GM12878 (cell line): ENCODE measurements around the gene MSH3. TPM values are rescaled to one million over a fixed set of nuclear protein-coding genes. Genes with fewer than 3 reads are reported as not detected.

Experiments
- BACH1 ChIP-seq: fragments of 450-650 bp; IDR thresholded peaks from 2 replicates; pipeline ENCODE4 v1.6.1; 2017; ENCODE audit warnings: mild to moderate bottlenecking, borderline replicate concordance
- BRCA1 ChIP-seq: IDR thresholded peaks from 2 replicates; pipeline ENCODE4 v1.6.1; 2011; ENCODE audit warnings: low read depth, low read length, improper control_type of control experiment
- CREB1 ChIP-seq: IDR thresholded peaks from 2 replicates; pipeline ENCODE4 v1.6.1; 2012; ENCODE audit warnings: low read depth, mild to moderate bottlenecking, inconsistent platforms
- EGR1 ChIP-seq, 2 experiments: IDR thresholded peaks; 1 replicate in 1 of 2; 2 replicates in 1 of 2; pipeline ENCODE4 v1.6.1; 2011 to 2012; ENCODE audit warnings: low read depth in 2 of 2, low read length in 2 of 2, borderline replicate concordance in 1 of 2, mild to moderate bottlenecking in 1 of 2, moderate library complexity in 1 of 2
- HCFC1 ChIP-seq: fragments of 150-350 bp; IDR thresholded peaks from 2 replicates; pipeline ENCODE4 v1.6.1; 2014; ENCODE audit warnings: low read length
- JUNB ChIP-seq: IDR thresholded peaks from 2 replicates; pipeline ENCODE4 v1.6.1; 2016; ENCODE audit warnings: antibody characterized with exemption, mild to moderate bottlenecking
- KDM1A ChIP-seq: fragments of 200-600 bp; sonication (generic); IDR thresholded peaks from 2 replicates; pipeline ENCODE4 v1.6.1; 2016; ENCODE audit warnings: borderline replicate concordance
- MTA2 ChIP-seq: fragments of 450-650 bp; IDR thresholded peaks from 2 replicates; pipeline ENCODE4 v1.6.1; 2016; ENCODE audit warnings: low read depth, mild to moderate bottlenecking, moderate library complexity
- MTA3 ChIP-seq: IDR thresholded peaks from 2 replicates; pipeline ENCODE4 v1.6.1; 2012; ENCODE audit warnings: low read length, inconsistent platforms, borderline replicate concordance
- NFXL1 ChIP-seq: fragments of 450-650 bp; IDR thresholded peaks from 2 replicates; pipeline ENCODE4 v1.6.1; 2017; ENCODE audit warnings: antibody characterized with exemption, mild to moderate bottlenecking, borderline replicate concordance
- NR2C2 ChIP-seq: IDR thresholded peaks from 2 replicates; pipeline ENCODE4 v1.6.1; 2011; ENCODE audit warnings: borderline replicate concordance, low read depth; ENCODE audit not compliant: control insufficient read depth, insufficient read length
- NR2F1 ChIP-seq: fragments of 450-650 bp; conservative IDR thresholded peaks from 2 replicates; pipeline ENCODE4 v1.6.1; 2017; ENCODE audit warnings: mild to moderate bottlenecking
- PML ChIP-seq: IDR thresholded peaks from 2 replicates; pipeline ENCODE4 v1.6.1; 2012; ENCODE audit warnings: low read length, inconsistent platforms
- RELA ChIP-seq: fragments of 450-650 bp; IDR thresholded peaks from 2 replicates; pipeline ENCODE4 v1.8.0; 2014; ENCODE audit warnings: borderline replicate concordance; ENCODE audit not compliant: partially characterized antibody
- TCF3 ChIP-seq: IDR thresholded peaks from 2 replicates; pipeline ENCODE4 v1.6.1; 2012; ENCODE audit warnings: low read depth, mild to moderate bottlenecking, low read length, borderline replicate concordance; ENCODE audit not compliant: insufficient read depth
- YY1 ChIP-seq: IDR thresholded peaks from 2 replicates; pipeline ENCODE4 v1.6.1; 2011; ENCODE audit warnings: low read depth, mild to moderate bottlenecking, low read length
- ZSCAN29 ChIP-seq: fragments of 450-650 bp; IDR thresholded peaks from 2 replicates; pipeline ENCODE4 v1.6.1; 2017; ENCODE audit warnings: mild to moderate bottlenecking, moderate library complexity
- polyA plus RNA-seq, 11 experiments: library from polyadenylated mRNA; depleted of rRNA in 4 of 11; unstranded in 6 of 11; stranded (reverse) in 5 of 11; fragments of >200 nt; fragmentation: Nextera tagmentation in 4 of 11; fragmentation: Illumina TruSeq in 1 of 11; extraction: Ambion mirVana in 4 of 11; extraction: Trizol in 1 of 11; gene quantifications; 1 replicate in 1 of 11; 2 replicates in 10 of 11; pipeline versions ENCODE4 v1.2.1 to v1.2.3, GENCODE V29; 2011 to 2016; ENCODE audit warnings: inconsistent platforms in 2 of 11, missing spikeins in 2 of 11, low read depth in 1 of 11
- total RNA-seq, 4 experiments: library from RNA; depleted of rRNA in 3 of 4; stranded (reverse); fragments of >200 nt in 3 of 4; fragmentation: Illumina TruSeq in 1 of 4; extraction: Trizol in 1 of 4; gene quantifications; 2 replicates each; pipeline versions ENCODE4 v1.2.1 to v1.2.3, GENCODE V29; 2013 to 2021
- TF ChIP-seq, protein P1 (sequence below): fragments of 450-650 bp; formaldehyde crosslinking; IDR thresholded peaks from 2 replicates; pipeline ENCODE4 v1.5.0; 2022; ENCODE audit warnings: mild to moderate bottlenecking, missing genetic modification characterization
- TF ChIP-seq, protein P2 (sequence below): fragments of 450-650 bp; IDR thresholded peaks from 2 replicates; pipeline ENCODE4 v1.6.1; 2017; ENCODE audit warnings: low read depth, mild to moderate bottlenecking, moderate library complexity
- TF ChIP-seq, protein P3 (sequence below): fragments of 450-650 bp; IDR thresholded peaks from 2 replicates; pipeline ENCODE4 v1.6.1; 2017; ENCODE audit warnings: borderline replicate concordance
- TF ChIP-seq, protein P4 (sequence below): IDR thresholded peaks from 2 replicates; pipeline ENCODE4 v1.6.1; 2011; ENCODE audit warnings: borderline replicate concordance, low read depth, mild to moderate bottlenecking, moderate library complexity, mixed read lengths, low read length; ENCODE audit not compliant: insufficient read depth; ENCODE audit errors: extremely low read length

Gene MSH3
- total and polyA plus RNA-seq, 10 of the 15 experiments (the other 5 are each of a cell fraction or from before 2014, with no cell fraction given), result 4.7 to 17.5 (median 12.2) TPM

DNA sequence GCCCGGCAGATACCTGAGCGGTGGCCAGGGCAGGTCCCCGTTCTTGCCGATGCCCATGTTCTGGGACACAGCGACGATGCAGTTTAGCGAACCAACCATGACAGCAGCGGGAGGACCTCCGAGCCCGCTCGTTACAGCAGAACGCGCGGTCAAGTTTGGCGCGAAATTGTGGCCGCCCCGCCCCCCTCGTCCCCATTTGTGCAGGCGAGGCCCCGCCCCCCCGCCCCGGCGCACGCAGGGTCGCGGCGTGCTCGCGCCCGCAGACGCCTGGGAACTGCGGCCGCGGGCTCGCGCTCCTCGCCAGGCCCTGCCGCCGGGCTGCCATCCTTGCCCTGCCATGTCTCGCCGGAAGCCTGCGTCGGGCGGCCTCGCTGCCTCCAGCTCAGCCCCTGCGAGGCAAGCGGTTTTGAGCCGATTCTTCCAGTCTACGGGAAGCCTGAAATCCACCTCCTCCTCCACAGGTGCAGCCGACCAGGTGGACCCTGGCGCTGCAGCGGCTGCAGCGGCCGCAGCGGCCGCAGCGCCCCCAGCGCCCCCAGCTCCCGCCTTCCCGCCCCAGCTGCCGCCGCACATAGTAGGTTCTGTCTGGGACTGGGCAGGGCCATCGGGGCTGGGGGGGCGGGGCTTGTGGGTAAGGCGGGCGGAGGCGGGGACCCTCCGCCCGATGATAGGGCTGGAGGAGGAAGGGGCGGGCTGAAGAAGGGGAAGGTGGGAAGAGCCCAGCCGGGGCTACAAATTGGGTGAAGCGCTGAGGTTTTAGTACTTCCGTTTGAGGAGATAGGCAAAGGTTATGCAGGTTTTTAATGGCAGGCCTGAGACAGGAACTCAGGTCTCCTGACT, at the start of gene MSH3, which contains the start of gene DHFR (continued):
- TF ChIP-seq, protein P1, sequence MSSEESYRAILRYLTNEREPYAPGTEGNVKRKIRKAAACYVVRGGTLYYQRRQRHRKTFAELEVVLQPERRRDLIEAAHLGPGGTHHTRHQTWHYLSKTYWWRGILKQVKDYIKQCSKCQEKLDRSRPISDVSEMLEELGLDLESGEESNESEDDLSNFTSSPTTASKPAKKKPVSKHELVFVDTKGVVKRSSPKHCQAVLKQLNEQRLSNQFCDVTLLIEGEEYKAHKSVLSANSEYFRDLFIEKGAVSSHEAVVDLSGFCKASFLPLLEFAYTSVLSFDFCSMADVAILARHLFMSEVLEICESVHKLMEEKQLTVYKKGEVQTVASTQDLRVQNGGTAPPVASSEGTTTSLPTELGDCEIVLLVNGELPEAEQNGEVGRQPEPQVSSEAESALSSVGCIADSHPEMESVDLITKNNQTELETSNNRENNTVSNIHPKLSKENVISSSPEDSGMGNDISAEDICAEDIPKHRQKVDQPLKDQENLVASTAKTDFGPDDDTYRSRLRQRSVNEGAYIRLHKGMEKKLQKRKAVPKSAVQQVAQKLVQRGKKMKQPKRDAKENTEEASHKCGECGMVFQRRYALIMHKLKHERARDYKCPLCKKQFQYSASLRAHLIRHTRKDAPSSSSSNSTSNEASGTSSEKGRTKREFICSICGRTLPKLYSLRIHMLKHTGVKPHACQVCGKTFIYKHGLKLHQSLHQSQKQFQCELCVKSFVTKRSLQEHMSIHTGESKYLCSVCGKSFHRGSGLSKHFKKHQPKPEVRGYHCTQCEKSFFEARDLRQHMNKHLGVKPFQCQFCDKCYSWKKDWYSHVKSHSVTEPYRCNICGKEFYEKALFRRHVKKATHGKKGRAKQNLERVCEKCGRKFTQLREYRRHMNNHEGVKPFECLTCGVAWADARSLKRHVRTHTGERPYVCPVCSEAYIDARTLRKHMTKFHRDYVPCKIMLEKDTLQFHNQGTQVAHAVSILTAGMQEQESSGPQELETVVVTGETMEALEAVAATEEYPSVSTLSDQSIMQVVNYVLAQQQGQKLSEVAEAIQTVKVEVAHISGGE (CRISPR knock-in tag), result no peak
- TF ChIP-seq MTA2 (no peak), NR2F1 (peak; percentile 88), JUNB (no peak), KDM1A (no peak), TCF3 (peak; percentile 55; the same call in 1 of the 2 replicates), MTA3 (no peak), PML (peak; percentile 73), ZSCAN29 (0 out of 2 replicates have a peak, but pooled peaks have one; percentile 8), HCFC1 (0 out of 2 replicates have a peak, but pooled peaks have one; percentile 8), EGR1 (IDR thresholded peaks at IDR 0.05; ENCODE audit: borderline replicate concordance in 1 of 2, low read depth in 2 of 2, low read length in 2 of 2) (peak in 1 of 2 experiments; percentile 50; a peak in 1 of 3 replicates), CREB1 (0 out of 2 replicates have a peak, but pooled peaks have one; percentile 9), NR2C2 (no peak), BACH1 (peak; percentile 78), BRCA1 (no peak), RELA (no peak), YY1 (peak; percentile 81), NFXL1 (no peak)
- TF ChIP-seq, protein P2, sequence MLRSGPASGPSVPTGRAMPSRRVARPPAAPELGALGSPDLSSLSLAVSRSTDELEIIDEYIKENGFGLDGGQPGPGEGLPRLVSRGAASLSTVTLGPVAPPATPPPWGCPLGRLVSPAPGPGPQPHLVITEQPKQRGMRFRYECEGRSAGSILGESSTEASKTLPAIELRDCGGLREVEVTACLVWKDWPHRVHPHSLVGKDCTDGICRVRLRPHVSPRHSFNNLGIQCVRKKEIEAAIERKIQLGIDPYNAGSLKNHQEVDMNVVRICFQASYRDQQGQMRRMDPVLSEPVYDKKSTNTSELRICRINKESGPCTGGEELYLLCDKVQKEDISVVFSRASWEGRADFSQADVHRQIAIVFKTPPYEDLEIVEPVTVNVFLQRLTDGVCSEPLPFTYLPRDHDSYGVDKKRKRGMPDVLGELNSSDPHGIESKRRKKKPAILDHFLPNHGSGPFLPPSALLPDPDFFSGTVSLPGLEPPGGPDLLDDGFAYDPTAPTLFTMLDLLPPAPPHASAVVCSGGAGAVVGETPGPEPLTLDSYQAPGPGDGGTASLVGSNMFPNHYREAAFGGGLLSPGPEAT, result no peak; the same call in 1 of the 2 replicates
- TF ChIP-seq, protein P3, sequence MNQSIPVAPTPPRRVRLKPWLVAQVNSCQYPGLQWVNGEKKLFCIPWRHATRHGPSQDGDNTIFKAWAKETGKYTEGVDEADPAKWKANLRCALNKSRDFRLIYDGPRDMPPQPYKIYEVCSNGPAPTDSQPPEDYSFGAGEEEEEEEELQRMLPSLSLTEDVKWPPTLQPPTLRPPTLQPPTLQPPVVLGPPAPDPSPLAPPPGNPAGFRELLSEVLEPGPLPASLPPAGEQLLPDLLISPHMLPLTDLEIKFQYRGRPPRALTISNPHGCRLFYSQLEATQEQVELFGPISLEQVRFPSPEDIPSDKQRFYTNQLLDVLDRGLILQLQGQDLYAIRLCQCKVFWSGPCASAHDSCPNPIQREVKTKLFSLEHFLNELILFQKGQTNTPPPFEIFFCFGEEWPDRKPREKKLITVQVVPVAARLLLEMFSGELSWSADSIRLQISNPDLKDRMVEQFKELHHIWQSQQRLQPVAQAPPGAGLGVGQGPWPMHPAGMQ, result no peak
- TF ChIP-seq, protein P4, sequence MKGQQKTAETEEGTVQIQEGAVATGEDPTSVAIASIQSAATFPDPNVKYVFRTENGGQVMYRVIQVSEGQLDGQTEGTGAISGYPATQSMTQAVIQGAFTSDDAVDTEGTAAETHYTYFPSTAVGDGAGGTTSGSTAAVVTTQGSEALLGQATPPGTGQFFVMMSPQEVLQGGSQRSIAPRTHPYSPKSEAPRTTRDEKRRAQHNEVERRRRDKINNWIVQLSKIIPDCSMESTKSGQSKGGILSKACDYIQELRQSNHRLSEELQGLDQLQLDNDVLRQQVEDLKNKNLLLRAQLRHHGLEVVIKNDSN, result no peak
